ENCODE data around the gene ALG12.

Gene ALG12

DNA sequence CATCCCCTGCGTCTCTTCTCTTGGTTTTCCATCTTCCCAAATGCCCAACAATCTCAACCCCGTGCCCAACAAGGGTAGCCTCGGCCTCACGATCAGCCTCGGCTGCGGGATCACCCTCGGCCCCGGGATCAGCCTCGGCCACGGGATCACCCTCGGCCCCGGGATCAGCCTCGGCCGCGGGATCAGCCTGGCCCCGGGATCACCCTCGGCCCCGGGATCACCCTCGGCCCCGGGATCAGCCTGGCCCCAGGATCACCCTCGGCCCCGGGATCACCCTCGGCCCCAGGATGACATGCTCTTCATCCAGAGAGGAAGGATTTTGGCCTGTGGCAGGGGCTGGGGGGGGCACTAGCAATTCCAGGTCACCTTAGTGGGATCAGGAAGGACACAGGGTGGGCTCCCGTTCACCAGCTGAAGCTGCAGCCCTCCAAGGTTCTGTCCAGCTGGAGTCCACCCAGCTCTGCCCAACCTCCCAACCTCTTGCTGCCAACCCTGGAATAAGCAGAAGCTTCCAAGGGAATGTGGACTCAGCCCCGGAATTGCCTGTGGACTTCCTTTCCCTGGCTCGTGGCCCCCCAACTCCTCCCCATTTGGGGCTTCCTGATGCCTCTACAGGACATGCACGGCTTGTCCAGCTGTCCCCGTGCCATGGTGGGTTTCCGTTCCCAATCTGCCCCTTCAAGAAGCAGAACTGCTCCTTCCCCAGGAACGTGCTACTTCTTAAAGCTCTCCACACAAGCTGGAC is 6.2 kb downstream of the ALG12 start:
- no peak for DNase-seq (ENCODE audit: low read depth)

DNA sequence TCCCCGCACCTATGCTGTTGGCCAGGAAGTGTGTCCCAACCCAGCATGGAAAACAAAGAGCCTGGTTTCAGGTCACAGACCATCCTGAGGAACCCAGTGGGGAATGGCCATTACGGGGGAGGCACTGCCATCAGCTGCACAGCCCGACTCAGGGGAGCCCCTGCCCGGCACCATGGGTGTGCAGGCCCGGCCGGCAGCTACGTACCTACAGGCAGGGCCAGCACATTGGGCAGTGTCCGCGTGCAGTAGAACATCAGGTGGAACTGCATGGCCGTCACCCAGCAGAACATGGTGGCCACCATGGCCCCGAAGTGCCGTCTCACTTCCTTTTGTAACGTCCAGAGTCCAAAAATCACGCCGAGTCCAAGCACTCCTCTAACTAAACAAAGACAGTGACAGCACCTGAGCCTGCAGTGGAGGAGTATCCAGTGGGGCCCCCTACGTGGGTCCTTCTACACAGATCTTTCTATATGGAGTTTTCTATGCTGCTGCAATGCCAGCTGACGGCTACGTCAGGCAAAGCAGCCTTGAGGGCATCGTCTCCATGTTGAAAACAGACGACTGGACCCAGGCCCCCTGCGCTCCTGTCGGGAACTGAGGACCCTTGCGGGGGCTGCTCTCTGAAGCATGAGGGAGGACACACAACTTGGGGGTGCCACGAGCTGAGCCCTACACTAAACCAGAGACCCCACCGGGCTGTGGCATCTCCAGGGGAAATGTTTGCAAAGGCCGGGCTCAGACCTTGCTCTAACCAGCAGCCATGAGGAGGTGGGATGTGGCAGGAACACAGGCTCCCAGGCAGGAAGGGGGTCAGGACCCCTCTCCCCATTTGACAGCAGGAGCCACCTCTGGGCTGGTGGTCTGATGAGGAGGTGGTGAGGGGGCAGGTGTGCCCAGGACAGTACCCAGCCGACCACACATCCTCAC is 7.7 kb downstream of the ALG12 start:
- no peak for DNase-seq (ENCODE audit: low read depth)

DNA sequence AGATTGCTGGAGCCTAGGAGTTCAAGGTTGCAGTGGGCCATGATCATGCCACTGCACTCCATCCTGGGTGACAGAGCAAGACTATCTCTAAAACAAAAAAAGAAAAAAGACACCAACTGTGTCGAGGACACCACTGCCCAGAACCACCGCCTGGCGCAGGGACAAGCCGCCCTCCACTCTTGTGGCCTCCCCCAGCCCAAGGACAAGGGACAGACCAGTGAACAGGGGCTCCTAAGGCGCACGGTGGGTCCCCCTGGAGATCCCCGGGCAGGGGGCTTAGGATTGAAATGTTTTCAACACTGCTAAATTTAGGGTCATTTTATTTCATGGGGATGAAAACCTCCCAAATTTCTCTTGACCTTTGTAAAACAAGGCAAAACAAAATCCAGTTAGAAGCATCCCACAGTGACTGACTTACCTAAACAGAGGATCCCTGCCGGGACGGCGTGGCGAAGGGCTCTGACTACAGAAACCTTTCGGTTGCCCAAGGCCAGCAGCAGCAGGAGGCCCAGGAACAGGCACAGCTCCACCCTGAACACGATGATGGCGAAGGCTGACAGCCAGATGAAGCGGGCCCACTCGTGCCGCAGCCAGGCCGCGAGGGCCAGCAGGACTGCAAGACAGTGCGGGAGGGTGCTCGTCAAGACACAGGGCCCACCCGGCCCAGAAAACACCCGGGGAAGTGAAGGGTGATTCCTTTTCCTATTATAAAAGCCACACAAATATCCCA is 8.6 kb downstream of the ALG12 start:
- DNase-seq (ENCODE audit: low read depth): no peak

DNA sequence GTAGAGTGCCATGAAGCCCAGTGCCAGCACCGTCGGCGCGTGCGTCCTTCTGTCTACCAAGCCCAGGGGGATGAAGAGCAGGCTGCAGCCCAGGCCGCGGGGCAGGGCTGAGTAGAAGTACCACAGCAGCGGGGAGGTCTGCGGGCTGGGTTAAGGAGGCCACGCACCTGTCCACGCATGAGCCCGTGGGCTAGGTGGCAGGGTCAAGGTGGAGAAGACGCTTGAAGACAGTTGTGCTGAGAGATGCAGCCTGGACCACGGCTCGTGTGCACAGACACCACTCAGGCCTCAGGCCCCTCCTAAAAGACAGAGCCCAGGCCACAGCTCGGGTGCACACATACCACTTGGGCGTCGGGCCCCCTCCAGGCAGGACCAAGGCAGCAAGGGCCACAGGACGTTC is 10.4 kb downstream of the ALG12 start:
- DNase-seq (ENCODE audit: low read depth): no peak

DNA sequence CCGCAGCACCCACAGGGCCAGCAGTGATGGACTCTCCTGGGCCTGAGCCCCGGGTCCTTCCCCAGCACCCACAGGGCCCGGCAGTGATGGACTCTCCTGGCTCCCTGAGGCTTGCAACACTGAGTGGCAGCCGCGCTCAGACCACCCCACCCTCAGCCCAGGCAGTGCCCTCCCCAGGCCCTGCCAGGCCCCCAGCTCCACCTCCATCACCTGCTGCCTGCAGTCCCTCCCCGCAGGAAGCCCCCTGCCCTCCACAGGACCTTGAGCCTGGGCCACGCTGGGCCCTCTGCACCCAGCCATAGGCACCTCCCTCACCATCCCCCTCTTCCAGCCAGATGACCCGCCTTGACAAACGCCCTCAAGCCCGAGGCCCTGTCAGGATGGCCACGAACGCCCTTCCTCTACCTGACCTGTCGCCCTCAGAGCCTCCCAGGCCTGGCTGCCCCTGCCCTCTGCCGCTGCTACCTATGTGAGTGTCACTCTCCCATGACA is 11.4 kb downstream of the ALG12 start:
- DNase-seq (ENCODE audit: low read depth): no peak

GRCh38 chr22:49906071-49906798 is 12.0 kb downstream of the ALG12 start:
- no peak for DNase-seq (ENCODE audit: low read depth)

DNA sequence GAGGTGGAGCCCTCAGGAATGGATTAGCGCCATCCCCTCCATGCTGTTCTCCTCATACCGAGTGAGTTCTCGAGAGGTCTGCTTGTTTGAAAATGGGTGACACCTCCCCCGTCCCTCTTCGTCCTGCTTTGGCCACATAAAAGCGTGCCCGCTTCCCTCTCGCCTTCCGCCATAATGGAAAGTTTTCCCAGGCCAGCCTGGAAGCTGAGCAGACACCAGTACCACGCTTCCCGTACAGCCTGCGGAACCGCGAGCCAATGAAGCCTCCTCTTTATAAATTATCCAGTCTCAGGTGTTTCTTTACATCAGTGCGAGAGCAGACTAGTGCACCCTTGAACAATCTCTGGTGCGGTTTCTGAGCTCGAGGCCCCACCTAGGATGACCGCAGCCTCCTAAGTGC is 12.8 kb downstream of the ALG12 start:
- no peak for DNase-seq (ENCODE audit: low read depth)

- DNase-seq (ENCODE audit: low read depth): no peak
These were observed 14.2 kb downstream of the ALG12 start for GRCh38 chr22:49904040-49904369.

- no peak for DNase-seq (ENCODE audit: low read depth)
These were observed 14.8 kb downstream of the ALG12 start for GRCh38 chr22:49903322-49904039.

DNA sequence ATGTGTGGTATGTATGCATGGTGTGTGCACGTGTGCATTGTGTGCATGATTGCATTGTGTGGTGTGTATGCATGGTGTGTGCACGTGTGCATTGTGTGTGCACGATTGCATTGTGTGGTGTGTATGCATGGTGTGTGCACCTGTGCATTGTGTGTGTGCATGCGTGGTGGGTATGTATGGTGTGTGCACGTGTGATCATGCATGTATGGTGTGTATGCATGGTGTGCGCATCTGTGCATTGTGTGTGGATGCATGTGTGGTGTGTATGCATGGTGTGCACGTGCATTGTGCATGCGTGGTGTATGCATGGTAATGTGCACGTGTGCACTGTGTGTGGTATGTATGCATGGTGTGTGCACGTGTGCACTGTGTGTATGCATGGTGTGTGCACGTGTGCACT is 16.8 kb downstream of the ALG12 start:
- no peak for DNase-seq (ENCODE audit: low read depth)

GRCh38 chr22:49900441-49901230 is 17.6 kb downstream of the ALG12 start:
- DNase-seq (ENCODE audit: low read depth): no peak

- DNase-seq (ENCODE audit: low read depth): no peak
These were observed 18.7 kb downstream of the ALG12 start for GRCh38 chr22:49899530-49899929.

- no peak for DNase-seq (ENCODE audit: low read depth)
These were observed 21.1 kb downstream of the ALG12 start for GRCh38 chr22:49897015-49897684.

GRCh38 chr22:49896201-49896600 is 22.0 kb downstream of the ALG12 start:
- DNase-seq (ENCODE audit: low read depth): no peak

- no peak for DNase-seq (ENCODE audit: low read depth)
These were observed 23.8 kb downstream of the ALG12 start for GRCh38 chr22:49894322-49895054.

GRCh38 chr22:49893025-49893424 is 25.2 kb downstream of the ALG12 start:
- DNase-seq (ENCODE audit: low read depth): no peak

- no peak for DNase-seq (ENCODE audit: low read depth)
These were observed 25.9 kb downstream of the ALG12 start for GRCh38 chr22:49892226-49892899.

- DNase-seq (ENCODE audit: low read depth): no peak
These were observed 29.2 kb downstream of the ALG12 start for GRCh38 chr22:49889071-49889470.

DNA sequence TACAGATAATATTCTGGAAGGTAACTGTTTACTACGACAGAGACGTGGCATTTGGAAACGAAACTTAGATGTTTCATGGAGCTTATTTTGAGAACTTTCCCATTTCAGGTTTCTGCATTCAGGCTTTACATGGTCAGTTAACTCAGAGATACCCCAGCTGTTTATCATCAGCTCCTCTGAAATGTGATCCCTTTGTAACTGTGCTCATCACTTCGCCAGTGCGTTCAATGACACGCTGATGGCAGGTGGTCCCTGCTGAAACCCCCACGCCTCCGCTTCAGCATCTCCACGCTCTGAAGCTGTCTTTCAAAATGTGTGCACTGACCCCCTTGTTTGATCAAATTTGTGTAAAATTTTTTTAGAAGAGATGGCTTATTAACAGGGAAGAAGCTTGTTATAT is 30.5 kb downstream of the ALG12 start:
- DNase-seq (ENCODE audit: low read depth): no peak
